GM12872 (cell line): ENCODE data around the gene DMAP1.

ENCODE experiments used
- TF ChIP-seq, protein P1 (sequence below): IDR thresholded peaks from 3 replicates; pipeline ENCODE4 v1.5.1; 2011; ENCODE audit warnings: low read depth, mild to moderate bottlenecking, low read length, moderate library complexity; ENCODE audit not compliant: insufficient read depth

The DMAP1 gene

DNA sequence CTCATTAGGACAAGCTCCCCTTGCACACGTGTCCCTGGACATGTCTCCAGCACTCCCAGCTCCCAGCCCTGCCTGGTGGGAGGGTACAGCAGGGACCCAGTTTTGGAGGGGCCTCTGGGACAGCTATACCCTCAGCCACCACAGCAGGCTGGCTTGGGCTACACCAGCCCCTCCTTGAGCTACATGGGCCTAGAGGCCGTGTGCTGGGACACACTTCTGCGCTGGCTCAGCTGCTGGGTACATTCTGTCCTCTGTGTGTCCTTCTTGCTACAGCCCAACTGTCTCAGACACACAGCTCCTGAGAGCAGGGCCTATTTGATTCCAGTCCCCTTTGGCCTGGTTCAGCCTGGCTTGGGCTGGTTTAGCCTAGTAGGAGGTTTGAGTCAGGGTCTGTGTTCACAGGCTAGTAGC is 26.7 kb downstream of the DMAP1 start:
- TF ChIP-seq, protein P1, sequence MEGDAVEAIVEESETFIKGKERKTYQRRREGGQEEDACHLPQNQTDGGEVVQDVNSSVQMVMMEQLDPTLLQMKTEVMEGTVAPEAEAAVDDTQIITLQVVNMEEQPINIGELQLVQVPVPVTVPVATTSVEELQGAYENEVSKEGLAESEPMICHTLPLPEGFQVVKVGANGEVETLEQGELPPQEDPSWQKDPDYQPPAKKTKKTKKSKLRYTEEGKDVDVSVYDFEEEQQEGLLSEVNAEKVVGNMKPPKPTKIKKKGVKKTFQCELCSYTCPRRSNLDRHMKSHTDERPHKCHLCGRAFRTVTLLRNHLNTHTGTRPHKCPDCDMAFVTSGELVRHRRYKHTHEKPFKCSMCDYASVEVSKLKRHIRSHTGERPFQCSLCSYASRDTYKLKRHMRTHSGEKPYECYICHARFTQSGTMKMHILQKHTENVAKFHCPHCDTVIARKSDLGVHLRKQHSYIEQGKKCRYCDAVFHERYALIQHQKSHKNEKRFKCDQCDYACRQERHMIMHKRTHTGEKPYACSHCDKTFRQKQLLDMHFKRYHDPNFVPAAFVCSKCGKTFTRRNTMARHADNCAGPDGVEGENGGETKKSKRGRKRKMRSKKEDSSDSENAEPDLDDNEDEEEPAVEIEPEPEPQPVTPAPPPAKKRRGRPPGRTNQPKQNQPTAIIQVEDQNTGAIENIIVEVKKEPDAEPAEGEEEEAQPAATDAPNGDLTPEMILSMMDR, result no peak

DNA sequence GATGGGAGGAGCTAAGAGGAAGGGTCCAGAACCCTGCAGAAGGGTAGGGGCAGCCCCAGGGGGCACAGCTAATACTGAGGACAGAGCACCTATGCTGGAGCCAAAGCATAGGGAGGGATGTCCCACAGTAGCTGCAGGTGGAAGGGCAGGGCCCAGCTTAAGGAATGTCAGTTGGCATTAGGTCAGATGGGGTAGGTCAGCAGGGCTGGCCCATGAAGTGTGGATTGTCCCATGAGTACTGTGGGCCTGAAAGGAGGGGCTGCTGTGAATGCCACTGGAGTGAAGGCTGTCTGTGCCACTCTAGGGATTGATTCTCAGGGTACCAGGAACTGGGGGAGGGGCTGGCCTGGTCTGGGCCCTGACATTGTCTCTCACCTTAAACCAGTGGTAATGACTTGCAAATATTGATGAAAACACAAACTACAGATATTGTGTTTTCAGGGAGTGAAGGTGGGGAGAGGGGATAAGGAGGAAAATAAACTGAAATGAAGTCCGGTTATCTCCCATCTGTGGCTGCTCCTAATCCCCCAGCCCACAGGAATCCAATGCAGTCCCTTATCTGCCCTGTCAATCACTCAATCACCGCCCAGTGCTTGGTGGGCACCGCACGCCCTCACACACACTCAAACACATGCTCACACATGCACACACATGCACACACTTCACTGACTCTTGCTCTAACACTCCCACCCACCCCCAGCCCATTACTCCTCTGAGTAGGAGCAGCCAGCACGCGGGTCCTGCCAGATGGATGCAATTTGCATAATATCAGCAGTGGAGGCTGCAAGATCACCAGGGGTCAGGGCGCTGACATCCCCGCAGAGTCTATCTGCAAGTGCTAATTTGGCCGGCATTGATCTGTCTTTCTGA is 27.8 kb downstream of the DMAP1 start:
- TF ChIP-seq, protein P1, result no peak

GRCh38 chr1:44242746-44243145 is 29.5 kb downstream of the DMAP1 start:
- TF ChIP-seq, protein P1, result no peak

DNA sequence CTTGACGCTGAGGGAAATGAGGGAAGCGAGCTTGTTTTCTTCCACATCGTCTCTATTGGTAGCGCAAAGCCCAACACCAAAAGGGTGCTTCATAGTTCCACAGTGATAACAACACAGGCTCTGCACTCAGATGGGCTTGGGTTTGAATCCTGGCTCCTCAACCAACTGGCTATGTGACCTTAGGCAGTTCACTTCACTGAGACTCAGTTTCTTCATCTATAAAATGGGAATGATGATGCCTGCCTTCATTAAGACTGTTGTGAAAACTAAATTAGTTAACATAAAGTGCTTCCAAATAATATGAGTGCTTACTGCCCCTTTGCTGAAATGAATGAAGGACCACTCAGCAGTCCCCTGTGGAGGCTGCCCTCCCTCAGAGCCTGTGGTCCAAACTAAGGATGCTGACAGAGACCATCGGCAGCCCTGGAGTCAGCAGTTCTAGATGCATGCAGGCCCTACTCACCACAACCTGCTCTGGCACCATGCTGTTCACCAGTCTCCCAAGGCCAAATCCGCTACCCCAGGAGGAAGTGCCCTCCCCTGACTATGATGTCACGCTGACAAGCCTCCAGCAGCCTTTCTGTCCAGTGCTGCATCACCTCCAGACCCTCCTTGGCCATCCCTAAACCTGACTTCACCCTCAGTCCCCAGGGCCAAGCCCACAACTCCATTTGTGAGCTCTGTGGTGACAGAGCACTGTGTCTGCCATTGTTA is 30.7 kb downstream of the DMAP1 start:
- TF ChIP-seq, protein P1, result no peak

GRCh38 chr1:44244986-44245385 is 31.7 kb downstream of the DMAP1 start:
- TF ChIP-seq, protein P1, result no peak

- TF ChIP-seq, protein P1, result no peak
Observed at GRCh38 chr1:44246806-44247205, 33.5 kb downstream of the DMAP1 start.

DNA sequence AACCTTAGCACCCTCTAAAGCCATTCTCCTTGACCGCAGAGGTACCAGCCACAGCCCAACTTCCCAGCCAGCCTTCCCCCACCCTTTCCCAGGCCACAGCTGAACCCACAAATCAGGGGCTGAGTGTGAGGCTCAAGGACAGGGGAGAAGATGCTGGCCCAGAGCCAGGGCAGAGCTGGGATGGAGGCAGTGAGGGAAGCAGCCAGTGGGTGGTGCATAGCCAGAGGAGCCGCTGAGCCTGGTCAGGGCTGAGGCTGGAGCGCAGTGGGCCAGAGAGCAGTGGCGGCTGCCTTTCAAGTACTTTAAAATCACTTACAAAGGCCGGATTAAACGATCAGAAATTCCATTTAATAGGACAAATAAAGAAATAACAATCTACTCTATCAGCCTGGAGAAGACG is 36.3 kb downstream of the DMAP1 start:
- TF ChIP-seq, protein P1, result no peak
